GM19193 (cell line): ENCODE measurements around the gene PARD3B.

Source experiments
- POLR2A ChIP-seq: IDR thresholded peaks from 4 replicates; pipeline ENCODE4 v1.6.1; 2011; ENCODE audit not compliant: insufficient read depth, insufficient read length; ENCODE audit errors: extremely low read depth

Gene PARD3B

GRCh38 chr2:205001300-205001966 lies 456.2 kb downstream of the PARD3B start:
- TF ChIP-seq POLR2A = no peak

- TF ChIP-seq POLR2A = no peak
These were observed 457.1 kb downstream of the PARD3B start for GRCh38 chr2:205002390-205002789.

- TF ChIP-seq POLR2A = no peak
These were observed 458.0 kb downstream of the PARD3B start for GRCh38 chr2:205003288-205003687.

- TF ChIP-seq POLR2A = no peak
These were observed 464.9 kb downstream of the PARD3B start for GRCh38 chr2:205010196-205010595.

GRCh38 chr2:205011031-205011430 lies 465.8 kb downstream of the PARD3B start:
- no peak for TF ChIP-seq POLR2A

GRCh38 chr2:205012961-205013360 lies 467.7 kb downstream of the PARD3B start:
- no peak for TF ChIP-seq POLR2A

GRCh38 chr2:205013586-205013985 lies 468.3 kb downstream of the PARD3B start:
- TF ChIP-seq POLR2A = no peak

GRCh38 chr2:205014201-205014600 lies 468.9 kb downstream of the PARD3B start:
- no peak for TF ChIP-seq POLR2A

- no peak for TF ChIP-seq POLR2A
These were observed 472.1 kb downstream of the PARD3B start for GRCh38 chr2:205017381-205017780.

- no peak for TF ChIP-seq POLR2A
These were observed 472.6 kb downstream of the PARD3B start for GRCh38 chr2:205017912-205018311.

GRCh38 chr2:205020673-205021072 lies 475.4 kb downstream of the PARD3B start:
- TF ChIP-seq POLR2A = no peak

GRCh38 chr2:205022841-205023240 lies 477.6 kb downstream of the PARD3B start:
- no peak for TF ChIP-seq POLR2A

- no peak for TF ChIP-seq POLR2A
These were observed 479.7 kb downstream of the PARD3B start for GRCh38 chr2:205024822-205025518.

- no peak for TF ChIP-seq POLR2A
These were observed 480.4 kb downstream of the PARD3B start for GRCh38 chr2:205025580-205026240.

- TF ChIP-seq POLR2A = no peak
These were observed 485.4 kb downstream of the PARD3B start for GRCh38 chr2:205030695-205031094.

GRCh38 chr2:205032093-205032551 lies 486.8 kb downstream of the PARD3B start:
- TF ChIP-seq POLR2A = no peak

- TF ChIP-seq POLR2A = no peak
These were observed 488.2 kb downstream of the PARD3B start for GRCh38 chr2:205033431-205033830.

- TF ChIP-seq POLR2A = no peak
These were observed 488.8 kb downstream of the PARD3B start for GRCh38 chr2:205034034-205034433.
